Activated T-cell treated with anti-CD3 and anti-CD28 coated beads for 1 hour (primary cell): ENCODE data around the gene CNTD1.

Experiments
- DNase-seq: peaks from one replicate; pipeline ENCODE4 v3.0.0-alpha.2; 2020; ENCODE audit warnings: low read depth

The CNTD1 gene

GRCh38 chr17:42779936-42780850 lies 18.5 kb upstream of the CNTD1 start, which contains the start of gene WNK4:
TSS of gene WNK4 (plus strand) at chr17:42780610. CDS start at chr17:42780699, 89 bp downstream.
- no peak for DNase-seq

DNA sequence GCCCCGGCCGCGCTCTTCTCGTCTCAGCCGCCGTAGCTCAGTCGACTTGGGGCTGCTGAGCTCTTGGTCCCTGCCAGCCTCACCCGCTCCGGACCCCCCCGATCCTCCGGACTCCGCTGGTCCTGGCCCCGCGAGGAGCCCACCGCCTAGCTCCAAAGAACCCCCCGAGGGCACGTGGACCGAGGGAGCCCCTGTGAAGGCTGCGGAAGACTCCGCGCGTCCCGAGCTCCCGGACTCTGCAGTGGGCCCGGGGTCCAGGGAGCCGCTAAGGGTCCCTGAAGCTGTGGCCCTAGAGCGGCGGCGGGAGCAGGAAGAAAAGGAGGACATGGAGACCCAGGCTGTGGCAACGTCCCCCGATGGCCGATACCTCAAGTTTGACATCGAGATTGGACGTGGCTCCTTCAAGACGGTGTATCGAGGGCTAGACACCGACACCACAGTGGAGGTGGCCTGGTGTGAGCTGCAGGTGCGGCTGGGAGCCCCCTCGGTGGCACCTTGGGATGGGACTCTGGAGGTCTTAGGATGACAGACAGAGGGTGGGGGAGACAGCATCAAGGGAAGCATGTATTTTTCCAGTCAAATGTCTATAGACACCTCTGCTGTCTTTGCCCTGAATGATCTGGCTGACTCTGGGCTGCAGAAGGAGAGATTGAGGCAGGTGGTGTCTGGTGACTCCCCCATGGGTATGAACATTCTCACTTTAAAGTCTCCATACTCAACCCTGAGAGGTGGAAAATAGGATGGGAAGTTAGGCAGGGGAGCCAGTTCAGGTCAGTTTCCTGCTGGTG lies 17.6 kb upstream of the CNTD1 start:
- DNase-seq, result no peak

GRCh38 chr17:42781639-42782165 lies 17.0 kb upstream of the CNTD1 start:
- DNase-seq, result no peak

DNA sequence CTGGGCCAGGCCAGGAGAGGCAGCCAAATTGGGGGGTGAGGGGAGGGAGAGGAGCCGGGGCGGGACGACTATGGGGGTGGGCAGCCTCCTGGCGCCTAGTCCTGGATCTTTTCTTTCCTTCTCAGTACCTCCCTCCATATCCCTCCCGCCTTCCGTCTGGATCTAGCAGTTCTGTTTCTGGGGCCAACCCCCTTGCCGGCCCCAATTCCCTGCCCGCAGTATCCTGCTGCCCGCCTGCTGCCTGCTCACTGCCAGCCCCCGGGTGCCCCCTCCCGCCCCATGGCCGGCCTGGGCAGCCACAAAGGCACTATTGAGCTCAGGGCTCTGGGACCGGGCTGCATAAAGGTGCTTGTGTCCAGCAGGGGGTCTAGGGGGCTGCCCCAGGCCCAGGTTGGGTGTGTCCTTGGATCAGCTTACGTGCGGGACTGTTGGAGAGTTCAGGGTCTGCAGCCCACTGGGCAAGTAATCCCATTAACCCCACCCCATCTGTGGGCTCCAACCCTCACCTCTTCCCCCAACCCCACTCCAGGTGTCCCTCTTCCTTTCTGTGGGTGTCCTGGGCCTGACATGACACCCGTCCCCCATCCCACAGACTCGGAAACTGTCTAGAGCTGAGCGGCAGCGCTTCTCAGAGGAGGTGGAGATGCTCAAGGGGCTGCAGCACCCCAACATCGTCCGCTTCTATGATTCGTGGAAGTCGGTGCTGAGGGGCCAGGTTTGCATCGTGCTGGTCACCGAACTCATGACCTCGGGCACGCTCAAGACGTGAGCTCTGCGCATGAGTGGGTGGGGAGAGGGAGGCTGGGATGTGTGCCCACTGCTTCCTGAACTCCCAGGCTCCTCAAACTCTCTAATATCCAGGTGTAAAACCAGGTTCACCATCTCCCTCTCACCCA lies 16.2 kb upstream of the CNTD1 start:
- no peak for DNase-seq

- no peak for DNase-seq
Measured at GRCh38 chr17:42783062-42783790, 15.4 kb upstream of the CNTD1 start.

- DNase-seq, result no peak
Measured at GRCh38 chr17:42783791-42784138, 14.9 kb upstream of the CNTD1 start.

DNA sequence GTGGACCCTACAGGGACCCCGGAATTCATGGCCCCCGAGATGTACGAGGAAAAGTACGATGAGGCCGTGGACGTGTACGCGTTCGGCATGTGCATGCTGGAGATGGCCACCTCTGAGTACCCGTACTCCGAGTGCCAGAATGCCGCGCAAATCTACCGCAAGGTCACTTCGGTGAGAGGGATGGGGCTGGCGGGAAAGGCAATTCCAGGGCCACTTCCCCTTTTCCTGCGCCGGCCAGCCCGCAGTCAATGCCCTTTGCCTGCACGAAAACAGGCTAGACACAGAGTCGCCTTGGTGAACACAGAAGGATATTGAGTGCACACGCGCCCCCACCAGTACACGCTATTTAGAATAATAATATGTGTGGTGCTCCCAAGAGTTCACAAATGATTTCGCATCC lies 14.3 kb upstream of the CNTD1 start:
- no peak for DNase-seq

GRCh38 chr17:42784811-42785592 lies 13.7 kb upstream of the CNTD1 start:
- no peak for DNase-seq

DNA sequence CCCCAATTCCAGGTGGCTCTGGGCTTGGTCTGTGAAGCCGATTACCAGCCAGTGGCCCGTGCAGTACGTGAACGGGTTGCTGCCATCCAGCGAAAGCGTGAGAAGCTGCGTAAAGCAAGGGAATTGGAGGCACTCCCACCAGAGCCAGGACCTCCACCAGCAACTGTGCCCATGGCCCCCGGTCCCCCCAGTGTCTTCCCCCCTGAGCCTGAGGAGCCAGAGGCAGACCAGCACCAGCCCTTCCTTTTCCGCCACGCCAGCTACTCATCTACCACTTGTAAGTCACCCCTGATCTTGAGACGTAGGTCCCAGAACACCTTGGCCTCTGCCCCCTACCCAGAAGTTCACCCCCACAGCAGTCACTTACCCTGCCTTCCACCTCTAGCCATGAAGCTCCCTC lies 11.4 kb upstream of the CNTD1 start:
- DNase-seq, result no peak

DNA sequence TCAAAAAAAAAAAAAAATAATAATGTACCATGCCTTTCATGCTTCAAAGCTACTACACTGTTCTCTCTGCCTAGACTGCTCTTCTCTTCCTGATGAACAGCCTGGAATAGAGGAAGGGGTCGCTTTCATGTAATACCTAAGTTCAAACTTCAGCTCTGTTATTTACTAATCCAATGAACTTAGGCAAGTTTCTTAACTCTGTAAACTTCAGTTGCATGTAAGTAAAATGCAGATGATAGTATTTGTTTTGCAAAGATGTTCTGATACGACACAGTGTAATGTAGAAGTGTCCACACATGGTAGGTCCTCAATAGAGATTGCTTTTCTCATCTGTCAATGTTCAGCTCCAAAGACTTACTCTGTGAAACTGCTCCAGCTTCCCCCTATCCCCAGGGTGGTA lies 6.7 kb upstream of the CNTD1 start:
- no peak for DNase-seq

GRCh38 chr17:42792545-42792944 lies 6.1 kb upstream of the CNTD1 start:
- DNase-seq, result no peak

DNA sequence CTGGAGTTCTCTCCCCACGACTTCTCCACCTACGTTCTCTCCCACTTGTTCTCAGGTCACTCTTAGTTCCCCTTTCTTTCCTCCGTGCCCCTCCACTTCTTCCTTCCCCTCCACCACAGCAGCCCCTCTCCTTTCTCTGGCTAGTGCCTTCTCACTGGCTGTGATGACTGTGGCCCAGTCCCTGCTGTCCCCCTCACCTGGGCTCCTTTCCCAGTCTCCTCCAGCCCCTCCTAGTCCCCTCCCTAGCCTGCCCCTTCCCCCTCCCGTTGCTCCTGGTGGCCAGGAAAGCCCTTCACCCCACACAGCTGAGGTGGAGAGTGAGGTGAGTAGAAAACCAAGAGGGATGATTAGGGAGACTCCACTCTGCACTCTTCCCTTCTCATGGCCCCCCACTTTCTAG lies 3.6 kb upstream of the CNTD1 start:
- no peak for DNase-seq

- DNase-seq, result no peak
Measured at GRCh38 chr17:42795465-42795864, 3.2 kb upstream of the CNTD1 start.

- no peak for DNase-seq
Measured at GRCh38 chr17:42796066-42796758, 2.4 kb upstream of the CNTD1 start.

- DNase-seq, result no peak
Measured at GRCh38 chr17:42797067-42798007, 1.3 kb upstream of the CNTD1 start.

DNA sequence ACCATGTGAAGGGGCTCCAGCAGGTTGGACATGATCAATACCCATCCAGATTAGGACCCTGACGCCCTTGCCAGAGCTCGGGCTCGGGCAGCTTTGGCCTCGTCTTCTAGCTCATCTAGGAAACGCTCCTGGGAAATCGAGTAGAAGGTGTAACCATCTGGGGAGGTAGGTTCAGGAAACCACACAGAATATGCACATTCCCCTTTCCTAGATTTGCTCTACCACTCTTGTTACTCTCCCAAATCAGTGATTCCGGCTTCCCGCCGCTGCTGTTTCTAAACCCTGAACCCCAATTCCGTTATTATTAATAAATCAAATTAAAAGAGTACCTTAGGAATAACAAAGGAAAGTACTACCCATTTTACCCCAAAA lies 664 bp upstream of the CNTD1 start:
- DNase-seq, result no peak

DNA sequence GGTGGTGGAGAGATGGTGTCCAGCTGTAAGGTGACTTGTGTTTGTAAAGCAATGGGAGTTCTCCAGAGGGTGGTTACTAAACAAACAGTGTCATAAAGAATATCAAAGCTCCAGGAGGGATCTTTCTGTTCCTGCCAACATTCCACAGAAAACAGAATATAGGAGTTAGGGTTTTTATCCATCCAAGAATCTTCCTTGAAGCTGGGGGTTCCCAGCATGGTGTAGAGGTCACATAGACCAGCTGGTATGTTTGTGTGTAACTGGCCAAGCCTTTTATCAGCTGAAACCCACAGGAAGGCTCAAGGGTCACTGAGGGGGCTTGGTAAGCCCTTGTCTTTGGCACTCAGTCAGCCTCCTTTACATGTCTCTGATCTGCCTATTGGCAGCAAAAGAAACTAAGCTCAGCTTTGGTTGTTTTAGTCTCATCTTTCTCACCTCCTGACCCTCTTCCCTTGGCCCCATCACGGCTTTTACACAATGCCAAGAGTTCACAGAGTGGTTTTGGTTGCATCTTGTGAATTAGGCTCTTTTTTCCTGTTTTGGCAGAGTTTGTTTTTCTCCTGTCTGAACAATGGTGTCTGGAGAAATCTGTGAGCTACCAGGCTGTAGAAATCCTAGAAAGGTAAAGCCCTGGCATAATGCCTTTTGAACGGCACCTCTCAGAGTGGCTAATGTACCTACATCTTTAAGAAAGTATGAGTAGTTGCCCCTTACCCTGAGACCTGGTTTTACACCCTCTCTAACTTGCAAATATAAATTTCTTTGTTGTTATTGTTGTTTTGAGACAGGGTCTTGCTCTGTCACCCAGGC lies 4.6 kb downstream of the CNTD1 start:
- no peak for DNase-seq

- no peak for DNase-seq
Measured at GRCh38 chr17:42804918-42805367, 6.3 kb downstream of the CNTD1 start.
